ENCODE data around the gene MBD1.
A peak's percentile ranks its signal among the peaks of the same experiment; 100 is the strongest.
"Not testable (repeated sequence)": the region's sequence is repeated elsewhere in the genome, so short reads cannot be mapped to it uniquely, and the experiment has no call there.

The MBD1 gene

DNA sequence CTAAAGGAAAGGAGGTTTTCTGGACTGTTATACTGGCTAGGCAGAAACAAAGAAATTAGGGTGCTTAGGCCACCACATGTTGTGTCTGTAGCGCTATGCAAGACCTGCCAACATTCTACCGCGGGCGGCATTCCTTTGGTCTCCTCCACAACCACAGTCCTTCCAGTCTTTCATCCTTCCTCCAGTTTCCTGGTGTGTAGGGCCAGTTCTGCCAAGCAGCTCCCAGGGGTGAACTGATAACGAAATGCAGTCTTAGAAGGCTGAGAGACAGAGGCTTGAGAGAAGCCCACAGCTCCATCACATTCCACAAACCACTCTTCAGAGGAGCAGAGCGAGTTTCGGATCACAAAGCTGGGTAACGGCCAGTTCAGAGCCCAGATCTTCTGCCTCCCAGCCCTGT, 25.6 kb upstream of the MBD1 start:
- H3K27me3 Mint-ChIP-seq (ENCODE audit: low read depth) = peaks cover 39% of the 10 kb centered on the region
- H3K27ac Mint-ChIP-seq = peak overlapping the region; percentile 90
- no peak for DNase-seq (ENCODE audit: low spot score)
- H3K4me3 Mint-ChIP-seq = peak overlapping the region; percentile 94
- peaks cover 21% of the 10 kb centered on the region for H3K4me1 Mint-ChIP-seq (ENCODE audit: low read depth)
- H3K36me3 Mint-ChIP-seq (ENCODE audit: low read depth) = no peaks in the 10 kb centered on the region
- peaks cover 17% of the 10 kb centered on the region for H3K9me3 Mint-ChIP-seq

DNA sequence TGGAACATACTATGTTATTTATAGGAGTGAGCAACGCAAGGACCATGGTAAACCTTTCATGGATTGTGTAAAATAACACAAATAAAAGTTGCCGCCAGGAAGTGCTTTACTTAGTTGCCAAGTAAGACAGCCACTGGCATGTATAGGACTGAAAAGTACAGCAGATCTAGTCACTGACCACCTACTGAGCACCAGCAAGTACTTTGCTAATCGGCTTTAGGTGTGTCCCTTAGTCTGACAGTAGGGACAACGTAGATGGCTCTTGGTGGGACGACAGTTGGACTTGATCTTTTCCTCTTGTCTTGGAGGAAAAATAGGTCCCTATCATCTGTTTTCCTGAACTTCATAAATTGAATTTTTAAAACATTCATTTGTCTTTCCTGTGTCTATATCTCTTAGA, 19.8 kb upstream of the MBD1 start:
- H3K27me3 Mint-ChIP-seq (ENCODE audit: low read depth) = peaks cover 62% of the 10 kb centered on the region
- H3K36me3 Mint-ChIP-seq (ENCODE audit: low read depth) = peaks cover 4% of the 10 kb centered on the region
- no peak overlapping the region for H3K27ac Mint-ChIP-seq
- H3K4me3 Mint-ChIP-seq = no peak overlapping the region
- H3K9me3 Mint-ChIP-seq = peaks cover 12% of the 10 kb centered on the region
- peaks cover 21% of the 10 kb centered on the region for H3K4me1 Mint-ChIP-seq (ENCODE audit: low read depth)
- no peak for DNase-seq (ENCODE audit: low spot score)

DNA sequence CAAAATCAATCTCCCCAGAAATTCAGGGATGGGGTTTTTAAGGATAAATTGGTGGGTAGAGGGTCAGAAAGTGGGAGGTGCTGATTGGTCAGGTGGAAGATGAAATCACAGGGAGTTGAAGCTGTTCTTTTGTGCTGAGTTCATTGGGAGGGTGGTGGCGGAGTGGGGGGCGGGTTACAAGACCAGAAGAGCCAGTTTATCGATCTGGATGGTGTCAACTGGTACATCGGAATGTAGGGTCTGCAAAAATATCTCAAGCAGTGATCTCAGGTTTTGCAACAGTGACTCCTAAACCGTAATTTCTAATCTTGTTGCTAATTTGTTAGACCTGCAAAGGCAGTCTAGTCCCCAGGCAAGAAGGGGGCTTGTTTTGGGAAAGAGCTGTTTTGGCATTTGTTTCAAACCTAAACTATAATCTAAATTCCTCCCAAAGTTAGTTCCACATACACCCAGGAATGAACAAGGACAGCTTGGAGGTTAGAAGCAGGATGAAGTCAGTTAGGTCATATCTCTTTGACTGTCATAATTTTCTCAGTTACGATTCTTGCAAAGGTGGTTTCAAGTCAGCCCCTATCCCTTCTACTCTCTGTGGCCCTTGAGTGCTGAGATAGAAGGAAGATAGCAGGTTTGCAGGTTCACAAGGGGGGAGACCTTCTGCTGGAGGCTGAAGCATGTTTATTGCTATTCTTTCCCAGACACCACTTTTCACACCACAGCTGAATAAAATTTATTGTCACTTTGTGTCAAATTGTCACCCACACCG, 18.5 kb upstream of the MBD1 start:
- Mint-ChIP-seq H3K4me1 (ENCODE audit: low read depth) (peaks cover 21% of the 10 kb centered on the region), H3K27me3 (ENCODE audit: low read depth) (peaks cover 56% of the 10 kb centered on the region), H3K4me3 (peak overlapping the region; percentile 9), H3K9me3 (peaks cover 4% of the 10 kb centered on the region), H3K36me3 (ENCODE audit: low read depth) (peaks cover 4% of the 10 kb centered on the region), H3K27ac (no peak overlapping the region)
- DNase-seq (ENCODE audit: low spot score) = no peak

DNA sequence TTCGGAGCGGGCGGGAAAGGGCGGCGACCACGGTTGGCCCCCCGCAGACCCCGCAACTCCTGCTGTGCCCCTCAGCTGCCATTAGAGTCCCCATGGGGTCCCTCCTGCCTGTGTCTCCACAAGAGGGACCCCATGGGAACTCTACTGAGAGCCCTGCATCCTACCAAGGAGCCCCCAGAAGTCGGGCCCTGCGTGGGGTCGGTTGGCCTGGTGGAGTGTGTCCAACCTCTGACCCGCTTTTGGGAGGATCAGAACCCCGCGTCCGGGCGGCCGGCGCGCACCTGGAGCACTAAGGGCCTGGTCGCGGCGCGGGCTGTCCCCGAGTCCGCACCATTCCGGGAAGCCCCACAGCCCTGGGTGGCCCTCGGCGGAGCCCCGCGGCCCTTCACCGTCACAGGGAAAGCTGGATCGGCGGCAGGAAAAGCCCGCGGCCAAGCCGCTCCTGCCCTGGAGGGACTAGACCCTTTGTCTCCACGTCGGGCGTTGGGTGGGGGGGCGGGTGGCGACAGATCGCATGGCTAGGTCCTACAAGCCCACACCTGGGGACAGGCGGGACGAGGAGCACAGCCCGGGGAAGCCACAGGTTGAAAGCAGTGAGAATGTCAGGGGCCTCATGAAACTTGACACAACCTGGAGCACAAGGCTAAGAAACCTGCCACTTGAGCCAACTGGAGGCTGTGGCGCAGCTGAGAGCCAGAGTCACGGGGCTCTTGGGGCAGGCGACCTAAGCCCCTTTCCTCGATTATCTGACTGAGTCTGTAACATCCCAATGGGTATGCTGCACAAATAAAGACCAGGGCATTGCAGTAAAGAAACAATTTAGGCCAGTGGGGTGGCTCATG, 17.3 kb upstream of the MBD1 start:
- H3K9me3 Mint-ChIP-seq = no peaks in the 10 kb centered on the region

DNA sequence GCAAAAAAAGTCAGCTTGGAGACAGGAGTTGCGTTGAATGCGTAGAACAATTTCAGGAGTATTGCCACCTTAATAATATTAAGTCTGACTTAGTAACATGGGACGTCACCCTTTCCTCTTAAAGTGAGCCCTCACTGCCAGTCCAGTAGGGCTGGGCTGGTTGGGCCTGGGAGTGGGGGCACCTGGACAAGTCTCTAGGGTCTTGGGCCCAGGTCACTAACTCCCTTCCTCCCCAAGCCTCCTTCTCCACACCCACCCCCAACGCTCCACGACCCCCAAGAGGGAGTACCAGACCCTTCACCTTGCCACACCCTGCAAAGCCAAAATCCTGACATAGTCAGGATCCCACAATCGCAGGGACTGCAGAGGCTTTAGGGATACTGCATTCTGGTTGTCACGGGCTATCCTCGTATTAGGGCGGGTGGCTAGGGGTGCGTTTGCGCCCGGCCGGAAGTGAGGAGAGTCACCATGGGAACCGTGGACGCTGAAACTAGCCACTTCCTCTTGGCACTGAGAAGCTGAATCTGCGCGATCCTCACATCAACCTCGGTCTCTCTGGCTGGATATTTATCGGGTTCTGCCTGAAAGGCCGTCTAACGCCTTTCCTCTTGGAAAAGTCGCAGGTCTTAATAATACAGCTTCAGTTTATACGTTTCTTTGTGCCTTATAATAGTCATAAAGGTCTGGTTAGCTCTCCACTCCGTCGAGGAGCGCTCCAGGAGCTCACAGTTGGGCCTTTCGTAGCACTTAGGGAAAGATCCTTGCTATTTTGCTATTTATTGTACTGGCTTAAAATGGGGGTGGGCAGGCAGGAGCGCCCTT, 16.5 kb upstream of the MBD1 start:
- Mint-ChIP-seq H3K9me3 (no peaks in the 10 kb centered on the region), H3K4me1 (ENCODE audit: low read depth) (peaks cover 21% of the 10 kb centered on the region), H3K36me3 (ENCODE audit: low read depth) (peaks cover 4% of the 10 kb centered on the region), H3K27me3 (ENCODE audit: low read depth) (peaks cover 42% of the 10 kb centered on the region), H3K27ac (peak overlapping the region; percentile 1), H3K4me3 (peak overlapping the region; percentile 80)
- DNase-seq (ENCODE audit: low spot score) = peak; percentile 69

More for the DNA sequence above, 17.3 kb upstream of the MBD1 start:
- peaks cover 49% of the 10 kb centered on the region for H3K27me3 Mint-ChIP-seq (ENCODE audit: low read depth)
- no peak for DNase-seq (ENCODE audit: low spot score)
- peaks cover 21% of the 10 kb centered on the region for H3K4me1 Mint-ChIP-seq (ENCODE audit: low read depth)
- H3K4me3 Mint-ChIP-seq = peak overlapping the region; percentile 80
- H3K36me3 Mint-ChIP-seq (ENCODE audit: low read depth) = peaks cover 4% of the 10 kb centered on the region
- no peak overlapping the region for H3K27ac Mint-ChIP-seq

DNA sequence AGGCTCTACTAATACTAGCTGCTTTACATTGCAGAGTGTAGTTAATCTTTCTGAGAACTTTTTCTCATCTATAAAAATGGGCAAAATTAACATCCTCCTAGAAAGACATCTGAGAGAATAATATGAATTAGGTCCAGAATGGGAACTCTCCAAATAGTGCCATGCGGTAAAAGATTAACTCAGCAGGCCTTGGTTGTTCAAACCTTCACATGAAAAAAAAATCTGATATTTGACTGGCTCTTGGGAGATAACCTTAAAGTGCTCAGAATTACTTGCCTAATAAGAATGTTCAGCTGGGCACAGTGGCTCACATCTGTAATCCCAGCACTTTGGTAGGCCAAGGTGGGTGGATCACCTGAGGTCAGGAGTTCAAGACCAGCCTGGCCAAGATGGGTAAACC, 11.7 kb upstream of the MBD1 start:
- Mint-ChIP-seq H3K27ac (no peak overlapping the region), H3K36me3 (ENCODE audit: low read depth) (no peaks in the 10 kb centered on the region), H3K4me3 (no peak overlapping the region), H3K4me1 (ENCODE audit: low read depth) (peaks cover 18% of the 10 kb centered on the region), H3K9me3 (no peaks in the 10 kb centered on the region), H3K27me3 (ENCODE audit: low read depth) (peaks cover 7% of the 10 kb centered on the region)
- no peak for DNase-seq (ENCODE audit: low spot score)

DNA sequence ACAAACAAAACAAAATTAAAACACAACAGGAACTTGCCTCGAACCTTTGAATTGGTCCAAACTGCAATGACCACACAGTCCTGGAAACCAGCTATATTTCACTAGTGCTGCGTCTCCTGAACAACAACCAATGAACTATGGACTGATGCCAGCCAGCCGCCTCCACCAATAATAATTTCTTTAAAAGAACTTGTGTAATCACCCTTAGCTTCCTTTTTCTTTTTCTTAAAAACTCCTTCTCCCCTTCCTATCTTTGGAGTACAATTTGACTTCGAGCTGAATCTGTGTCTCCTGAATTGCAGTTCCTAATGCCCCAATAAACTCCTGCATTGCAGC, 7.8 kb upstream of the MBD1 start:
- Mint-ChIP-seq H3K27me3 (ENCODE audit: low read depth) (no peaks in the 10 kb centered on the region), H3K27ac (peak overlapping the region; percentile 77), H3K9me3 (no peaks in the 10 kb centered on the region)

DNA sequence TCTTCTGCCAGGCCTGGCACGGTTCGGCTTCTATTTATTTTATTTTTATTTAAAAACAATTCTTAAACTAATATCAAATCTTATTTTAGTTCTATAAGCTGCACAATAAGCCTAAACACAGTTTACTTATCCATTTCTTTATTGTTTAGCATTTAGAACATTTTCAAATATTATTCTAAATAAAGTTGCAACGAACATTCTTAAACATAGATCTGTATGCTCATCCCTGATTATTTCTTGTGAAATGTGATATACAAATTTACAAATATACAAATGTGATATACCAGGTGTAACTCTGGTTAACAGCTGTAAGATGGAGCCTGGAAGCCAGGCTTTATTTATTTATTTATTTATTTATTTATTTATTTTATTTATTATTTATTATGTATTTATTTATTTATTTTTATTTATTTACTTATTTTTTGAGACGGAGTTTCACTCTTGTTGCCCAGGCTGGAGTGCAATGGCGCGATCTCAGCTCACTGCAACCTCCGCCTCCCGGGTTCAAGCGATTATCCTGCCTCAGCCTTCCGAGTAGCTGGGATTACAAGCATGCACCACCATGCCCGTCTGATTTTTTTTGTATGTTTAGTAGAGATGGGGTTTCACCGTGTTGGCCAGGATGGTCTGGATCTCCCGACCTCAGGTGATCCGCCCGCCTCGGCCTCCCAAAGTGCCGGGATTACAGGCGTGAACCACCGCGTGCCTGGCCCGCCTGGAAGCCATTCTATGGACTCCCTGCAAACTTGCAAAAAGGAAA, 7.2 kb upstream of the MBD1 start:
- H3K36me3 Mint-ChIP-seq (ENCODE audit: low read depth) = peaks cover 36% of the 10 kb centered on the region
- not testable (repeated sequence) for H3K27me3 Mint-ChIP-seq (ENCODE audit: low read depth); H3K9me3 Mint-ChIP-seq; DNase-seq (ENCODE audit: low spot score)
- peaks cover 23% of the 10 kb centered on the region for H3K4me1 Mint-ChIP-seq (ENCODE audit: low read depth)
- H3K4me3 Mint-ChIP-seq = peak overlapping the region; percentile 96
- peak overlapping the region; percentile 97 for H3K27ac Mint-ChIP-seq

More for the DNA sequence above, 7.8 kb upstream of the MBD1 start:
- H3K36me3 Mint-ChIP-seq (ENCODE audit: low read depth) = peaks cover 30% of the 10 kb centered on the region
- no peak for DNase-seq (ENCODE audit: low spot score)
- peaks cover 20% of the 10 kb centered on the region for H3K4me1 Mint-ChIP-seq (ENCODE audit: low read depth)
- H3K4me3 Mint-ChIP-seq = peak overlapping the region; percentile 75

DNA sequence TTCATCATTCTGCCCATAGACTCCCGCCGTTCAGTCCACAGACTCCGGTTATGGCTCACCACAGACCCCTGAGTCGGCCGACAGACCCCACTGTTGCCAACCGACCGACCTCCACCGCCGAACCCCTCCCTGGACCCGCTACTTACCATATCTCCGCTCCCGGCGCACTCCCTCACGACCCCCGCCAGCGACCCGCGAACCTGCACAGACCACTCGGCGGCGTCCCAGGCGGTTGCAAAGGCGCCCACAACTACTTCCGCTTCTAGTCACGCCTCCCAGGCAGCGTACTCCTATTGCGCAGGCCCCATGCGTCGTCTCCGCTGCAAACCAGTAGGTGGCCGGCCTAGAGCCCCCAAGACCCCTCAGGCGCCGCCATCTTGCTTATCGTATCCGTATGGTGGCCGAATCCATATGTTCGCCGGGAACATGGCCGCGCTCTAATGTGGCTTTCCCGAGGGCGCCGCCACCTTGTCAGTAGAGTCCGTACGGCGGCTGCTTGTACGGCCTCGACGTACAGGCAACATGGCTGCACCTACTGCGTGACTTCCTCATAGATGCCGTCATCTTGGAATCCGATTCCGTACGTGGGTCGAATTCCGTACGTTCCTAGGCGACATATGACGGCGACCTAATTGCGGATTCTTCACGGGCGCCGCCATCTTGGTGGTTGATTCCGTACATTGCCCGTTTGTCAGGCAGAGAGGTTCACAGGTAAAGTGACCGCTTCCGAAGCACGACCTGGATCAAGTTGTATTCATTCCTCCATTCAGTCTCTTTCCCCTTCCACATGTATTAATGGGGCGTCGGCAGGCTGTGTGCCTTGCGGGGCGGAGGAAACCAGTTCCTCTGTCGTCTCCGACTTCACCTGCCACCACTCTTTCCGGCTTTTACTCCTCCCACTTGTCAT, 6.4 kb upstream of the MBD1 start, which contains the start of gene CXXC1:
Gene CXXC1 (minus strand): TSS at position 252 of the 907 bp plus-strand sequence. CDS start 103 bp downstream, at position 149.
- no peaks in the 10 kb centered on the region for H3K27me3 Mint-ChIP-seq (ENCODE audit: low read depth)
- peaks cover 28% of the 10 kb centered on the region for H3K4me1 Mint-ChIP-seq (ENCODE audit: low read depth)
- peak within 1 kb of the TSS; percentile 97 for H3K27ac Mint-ChIP-seq
- H3K9me3 Mint-ChIP-seq = no peaks in the 10 kb centered on the region
- DNase-seq (ENCODE audit: low spot score) = peak; percentile 96
- H3K36me3 Mint-ChIP-seq (ENCODE audit: low read depth) = peaks cover 44% of the 10 kb centered on the region
- peak within 1 kb of the TSS; percentile 96 for H3K4me3 Mint-ChIP-seq

DNA sequence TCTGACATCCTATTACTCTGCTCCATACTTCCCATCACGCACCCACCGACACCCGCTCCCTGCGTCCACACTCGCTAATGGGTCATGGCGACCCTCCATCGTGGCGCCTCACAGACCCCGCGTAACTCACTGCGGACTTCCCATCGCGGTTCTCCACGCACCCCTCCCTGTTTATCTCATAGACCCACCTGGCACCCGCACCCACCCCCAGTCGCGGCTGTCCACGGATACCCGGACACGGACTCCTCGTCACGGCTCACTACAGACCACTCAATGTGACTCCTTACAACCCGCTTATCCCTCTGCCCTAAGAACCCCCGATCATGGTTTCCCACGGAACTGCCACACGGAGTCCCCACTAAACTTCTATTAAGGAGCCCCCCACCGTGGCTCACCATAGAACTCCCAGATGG, 5.7 kb upstream of the MBD1 start:
- no peaks in the 10 kb centered on the region for H3K27me3 Mint-ChIP-seq (ENCODE audit: low read depth)
- H3K36me3 Mint-ChIP-seq (ENCODE audit: low read depth) = peaks cover 50% of the 10 kb centered on the region

DNA sequence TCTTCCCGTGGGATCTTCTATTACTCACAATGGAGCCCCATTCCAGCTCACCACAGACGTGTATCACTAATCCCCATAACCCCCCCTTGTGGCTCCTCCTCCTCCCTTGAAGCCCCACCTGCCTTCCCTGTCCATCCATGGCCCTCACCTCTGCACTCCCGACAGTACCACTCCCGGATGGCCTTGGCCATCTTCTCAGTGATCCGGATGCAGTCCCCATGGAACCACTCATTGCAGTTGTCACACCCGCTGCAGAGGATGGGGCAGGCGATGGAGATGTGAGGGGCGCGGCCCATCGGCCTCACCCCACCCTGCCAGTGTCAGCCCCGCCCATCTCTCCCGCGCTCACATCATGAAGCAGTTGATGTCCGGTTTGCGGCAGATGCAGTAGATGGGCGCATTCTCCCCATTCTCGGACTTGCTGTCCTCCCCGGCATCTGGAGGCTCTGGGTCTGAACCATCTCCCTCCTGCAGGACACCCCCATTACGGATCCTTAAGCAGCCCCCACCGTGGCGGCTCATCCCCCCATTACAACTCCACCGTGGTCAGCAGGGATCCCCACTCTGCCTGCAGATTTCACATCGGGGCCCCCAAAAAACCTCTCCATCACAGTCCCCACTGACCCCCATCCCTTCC, 5.2 kb upstream of the MBD1 start:
- no peaks in the 10 kb centered on the region for H3K9me3 Mint-ChIP-seq
- H3K27me3 Mint-ChIP-seq (ENCODE audit: low read depth) = no peaks in the 10 kb centered on the region
- H3K27ac Mint-ChIP-seq = peak overlapping the region; percentile 97
- peaks cover 28% of the 10 kb centered on the region for H3K4me1 Mint-ChIP-seq (ENCODE audit: low read depth)
- peaks cover 52% of the 10 kb centered on the region for H3K36me3 Mint-ChIP-seq (ENCODE audit: low read depth)
- DNase-seq (ENCODE audit: low spot score) = no peak
- H3K4me3 Mint-ChIP-seq = peak overlapping the region; percentile 96

More for the DNA sequence above, 5.7 kb upstream of the MBD1 start:
- H3K9me3 Mint-ChIP-seq = no peaks in the 10 kb centered on the region
- peaks cover 28% of the 10 kb centered on the region for H3K4me1 Mint-ChIP-seq (ENCODE audit: low read depth)
- DNase-seq (ENCODE audit: low spot score) = no peak
- H3K27ac Mint-ChIP-seq = peak overlapping the region; percentile 97
- H3K4me3 Mint-ChIP-seq = peak overlapping the region; percentile 96

All from T-helper 2 cell treated with Interferon-gamma antibody and Interleukin-4, amounts not matched to agents 5 μg/mL and 100 μg/mL, for 36 hours (primary cell).